ENCODE measurements around the gene PLTP.

PLTP gene

GRCh38 chr20:45909817-45910669, 1.9 kb downstream of the PLTP start:
- Histone ChIP-seq H3K9me3 (ENCODE audit: control insufficient read depth, insufficient read depth, low read depth, low read length) (no peaks in the 10 kb centered on the region), H3K27ac (ENCODE audit: extremely low read depth, low read depth, low read length) (no peak overlapping the region), H3K4me3 (ENCODE audit: low read depth, low read length) (no peak overlapping the region), H3K4me1 (ENCODE audit: control insufficient read depth, insufficient read depth, low read length) (no peaks in the 10 kb centered on the region), H3K36me3 (ENCODE audit: control insufficient read depth in 2 of 2, insufficient read depth in 1 of 2, low read length in 2 of 2) (no peaks in the 10 kb centered on the region)
- ChIA-PET CTCF (interaction anchor here (0.8 to 0.9 kb wide), 3 partner anchors 18 to 60 kb away, joined by 3 to 4 read pairs (median 4); partner anchors contain the start of gene CTSA), POLR2A (interaction anchor here (0.9 to 1.5 kb wide), 2 partner anchors 11 to 25 kb away, joined by 3 to 8 read pairs; partner anchors contain the start of gene PCIF1)
- no peak for TF ChIP-seq ZNF23 (tag by site-specific recombination; IDR thresholded peaks at IDR 0.05; ENCODE audit: borderline replicate concordance)

GRCh38 chr20:45909336-45909808, 2.6 kb downstream of the PLTP start:
- no peaks in the 10 kb centered on the region for H3K9me3 ChIP-seq (ENCODE audit: control insufficient read depth, insufficient read depth, low read depth, low read length)
- H3K4me1 ChIP-seq (ENCODE audit: control insufficient read depth, insufficient read depth, low read length), result no peaks in the 10 kb centered on the region
- H3K4me3 ChIP-seq (ENCODE audit: low read depth, low read length), result no peak overlapping the region
- H3K27ac ChIP-seq (ENCODE audit: extremely low read depth, low read depth, low read length), result no peak overlapping the region
- TF ChIP-seq, protein P1, sequence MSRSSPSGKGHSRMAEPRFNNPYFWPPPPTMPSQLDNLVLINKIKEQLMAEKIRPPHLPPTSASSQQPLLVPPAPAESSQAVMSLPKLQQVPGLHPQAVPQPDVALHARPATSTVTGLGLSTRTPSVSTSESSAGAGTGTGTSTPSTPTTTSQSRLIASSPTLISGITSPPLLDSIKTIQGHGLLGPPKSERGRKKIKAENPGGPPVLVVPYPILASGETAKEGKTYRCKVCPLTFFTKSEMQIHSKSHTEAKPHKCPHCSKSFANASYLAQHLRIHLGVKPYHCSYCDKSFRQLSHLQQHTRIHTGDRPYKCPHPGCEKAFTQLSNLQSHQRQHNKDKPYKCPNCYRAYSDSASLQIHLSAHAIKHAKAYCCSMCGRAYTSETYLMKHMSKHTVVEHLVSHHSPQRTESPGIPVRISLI (tag by site-specific recombination; IDR thresholded peaks at IDR 0.05), result no peak
- TF ChIP-seq ZNF248 (tag by site-specific recombination; IDR thresholded peaks at IDR 0.05) (no peak), PRDM10 (tag by site-specific recombination; IDR thresholded peaks at IDR 0.05) (no peak), ZNF37A (tag by site-specific recombination; IDR thresholded peaks at IDR 0.05) (no peak), ZNF324 (tag by site-specific recombination; IDR thresholded peaks at IDR 0.05) (no peak), ZNF26 (tag by site-specific recombination; IDR thresholded peaks at IDR 0.05) (no peak), ZBTB49 (tag by site-specific recombination; IDR thresholded peaks at IDR 0.05; ENCODE audit: low read depth) (no peak), ZFP37 (tag by site-specific recombination; IDR thresholded peaks at IDR 0.05) (no peak), ZNF433 (tag by site-specific recombination; IDR thresholded peaks at IDR 0.05; ENCODE audit: low read depth) (no peak), ZNF2 (tag by site-specific recombination; IDR thresholded peaks at IDR 0.05) (no peak), ZNF558 (tag by site-specific recombination; IDR thresholded peaks at IDR 0.05) (no peak), ZNF629 (tag by site-specific recombination; IDR thresholded peaks at IDR 0.05) (no peak), ZNF513 (tag by site-specific recombination; IDR thresholded peaks at IDR 0.05) (no peak), ZBTB26 (tag by site-specific recombination; optimal IDR thresholded peaks at IDR 0.05) (no peak), ZNF585B (tag by site-specific recombination; IDR thresholded peaks at IDR 0.05) (no peak), ZBTB7A (tag by site-specific recombination; IDR thresholded peaks at IDR 0.05; ENCODE audit: low read depth) (no peak)
- ChIA-PET POLR2A (interaction anchor here (0.7 kb wide), 2 partner anchors 29 to 63 kb away, joined by 3 read pairs; no protein-coding TSS in a partner anchor), CTCF (interaction anchor here (0.8 to 0.9 kb wide), 2 partner anchors 19 to 61 kb away, joined by 3 to 4 read pairs; no protein-coding TSS in a partner anchor)
- no peaks in the 10 kb centered on the region for H3K36me3 ChIP-seq (ENCODE audit: control insufficient read depth in 2 of 2, insufficient read depth in 1 of 2, low read length in 2 of 2)
